Thoracic aorta (tissue), 2 donors: ENCODE results near the gene DNAH10. TPM values are rescaled to one million over a fixed set of nuclear protein-coding genes. Genes with fewer than 3 reads are reported as not detected.

ENCODE experiments used
- ATAC-seq: fragments of 150-250 bp; one replicate; pipeline ENCODE4 v1.8.0; 2017; ENCODE audit warnings: low read depth; ENCODE audit not compliant: insufficient number of reproducible peaks, low FRiP score
- DNase-seq: peaks from one replicate; pipeline ENCODE4 v3.0.0-alpha.2; 2020; ENCODE audit warnings: low spot score
- H3K27ac ChIP-seq, 2 donors: fragments of 200-600 bp; sonication (generic); 1 replicate in 1 of 2; 2 replicates in 1 of 2; pipeline ENCODE4 v1.5.1; 2016; ENCODE audit warnings: mild to moderate bottlenecking in 2 of 2, moderate library complexity in 2 of 2
- H3K27me3 ChIP-seq: fragments of 200-600 bp; sonication (generic); replicated peaks from 2 replicates; pipeline ENCODE4 v1.6.0; 2016; ENCODE audit warnings: mild to moderate bottlenecking; ENCODE audit not compliant: insufficient read depth
- H3K36me3 ChIP-seq: fragments of 200-600 bp; sonication (generic); one replicate; pipeline ENCODE4 v1.5.1; 2016
- H3K4me1 ChIP-seq, 2 donors: fragments of 200-600 bp; sonication (generic); 1 replicate in 1 of 2; 2 replicates in 1 of 2; pipeline versions ENCODE4 v1.5.1 to v1.6.0; 2016; ENCODE audit warnings: low read depth in 2 of 2, mild to moderate bottlenecking in 1 of 2; ENCODE audit not compliant: control insufficient read depth in 1 of 2
- H3K4me3 ChIP-seq: fragments of 200-600 bp; sonication (generic); 2 replicates; pipeline ENCODE4 v1.5.1; 2016; ENCODE audit warnings: mild to moderate bottlenecking
- H3K9me3 ChIP-seq: fragments of 200-600 bp; sonication (generic); 2 replicates; pipeline ENCODE4 v1.5.1; 2016
- total RNA-seq, 2 donors: library from RNA; depleted of rRNA; stranded (reverse); fragments of >200 nt; gene quantifications; one replicate each; pipeline versions ENCODE4 v1.1.0 to v1.2.3, GENCODE V29; 2016
- TF ChIP-seq, protein P1 (sequence below): fragments of 200-600 bp; sonication (generic); IDR thresholded peaks from one replicate; pipeline ENCODE4 v1.5.1; 2019; ENCODE audit warnings: antibody characterized with exemption

Gene DNAH10
- total RNA-seq, 2 donors from 2014 or later: under 0.01 to 0.14 TPM

DNA sequence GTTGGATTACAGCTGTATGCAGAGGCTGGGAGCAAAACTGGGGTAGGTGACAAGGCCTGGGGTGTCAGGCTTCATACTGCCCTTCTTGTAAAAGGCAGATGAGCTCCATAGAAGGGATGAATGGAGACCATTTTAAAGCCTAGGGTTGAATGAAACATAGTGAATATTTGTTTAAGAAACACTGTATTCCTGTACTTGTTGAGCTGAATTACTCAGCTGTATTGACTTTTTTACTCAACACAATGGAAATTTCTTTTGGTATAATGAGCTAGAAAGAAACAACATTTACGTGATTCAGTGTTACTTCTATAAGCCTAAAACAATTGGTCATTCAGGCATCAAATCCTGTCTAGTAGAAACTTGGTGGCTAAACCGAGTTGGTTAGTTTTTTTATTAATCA lies 35.9 kb upstream of the DNAH10 start:
- TF ChIP-seq, protein P1, sequence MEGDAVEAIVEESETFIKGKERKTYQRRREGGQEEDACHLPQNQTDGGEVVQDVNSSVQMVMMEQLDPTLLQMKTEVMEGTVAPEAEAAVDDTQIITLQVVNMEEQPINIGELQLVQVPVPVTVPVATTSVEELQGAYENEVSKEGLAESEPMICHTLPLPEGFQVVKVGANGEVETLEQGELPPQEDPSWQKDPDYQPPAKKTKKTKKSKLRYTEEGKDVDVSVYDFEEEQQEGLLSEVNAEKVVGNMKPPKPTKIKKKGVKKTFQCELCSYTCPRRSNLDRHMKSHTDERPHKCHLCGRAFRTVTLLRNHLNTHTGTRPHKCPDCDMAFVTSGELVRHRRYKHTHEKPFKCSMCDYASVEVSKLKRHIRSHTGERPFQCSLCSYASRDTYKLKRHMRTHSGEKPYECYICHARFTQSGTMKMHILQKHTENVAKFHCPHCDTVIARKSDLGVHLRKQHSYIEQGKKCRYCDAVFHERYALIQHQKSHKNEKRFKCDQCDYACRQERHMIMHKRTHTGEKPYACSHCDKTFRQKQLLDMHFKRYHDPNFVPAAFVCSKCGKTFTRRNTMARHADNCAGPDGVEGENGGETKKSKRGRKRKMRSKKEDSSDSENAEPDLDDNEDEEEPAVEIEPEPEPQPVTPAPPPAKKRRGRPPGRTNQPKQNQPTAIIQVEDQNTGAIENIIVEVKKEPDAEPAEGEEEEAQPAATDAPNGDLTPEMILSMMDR: no peak
- Histone ChIP-seq H3K4me1 (no peaks in the 10 kb centered on the region), H3K36me3 (peaks cover 35% of the 10 kb centered on the region), H3K27me3 (no peaks in the 10 kb centered on the region), H3K27ac (no peak overlapping the region), H3K4me3 (no peak overlapping the region), H3K9me3 (no peaks in the 10 kb centered on the region)
- no peak for ATAC-seq
- DNase-seq: no peak

DNA sequence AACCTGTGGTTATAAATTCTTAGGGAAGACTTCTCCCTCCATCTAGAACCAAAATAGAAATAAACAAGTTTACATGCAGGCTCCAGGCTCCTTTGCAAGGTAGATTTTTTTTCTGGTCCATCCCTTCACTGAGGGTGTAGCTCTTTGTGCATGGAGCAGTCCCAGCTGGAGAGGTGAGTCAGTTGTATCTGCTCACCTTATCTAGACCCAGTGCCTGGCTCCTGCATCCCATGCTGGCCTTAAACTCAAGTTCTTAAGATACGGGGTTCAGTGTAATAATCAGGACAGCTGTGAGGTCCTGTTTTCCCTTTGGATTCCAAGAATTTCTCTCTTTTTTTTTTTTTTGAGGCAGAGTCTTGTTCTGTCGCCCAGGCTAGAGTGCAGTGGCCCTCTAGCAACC lies 35.1 kb upstream of the DNAH10 start:
- ATAC-seq: no peak
- Histone ChIP-seq H3K4me3 (no peak overlapping the region), H3K4me1 (no peaks in the 10 kb centered on the region), H3K36me3 (peaks cover 32% of the 10 kb centered on the region), H3K27ac (no peak overlapping the region), H3K9me3 (no peaks in the 10 kb centered on the region), H3K27me3 (no peaks in the 10 kb centered on the region)
- TF ChIP-seq, protein P1: no peak
- no peak for DNase-seq

DNA sequence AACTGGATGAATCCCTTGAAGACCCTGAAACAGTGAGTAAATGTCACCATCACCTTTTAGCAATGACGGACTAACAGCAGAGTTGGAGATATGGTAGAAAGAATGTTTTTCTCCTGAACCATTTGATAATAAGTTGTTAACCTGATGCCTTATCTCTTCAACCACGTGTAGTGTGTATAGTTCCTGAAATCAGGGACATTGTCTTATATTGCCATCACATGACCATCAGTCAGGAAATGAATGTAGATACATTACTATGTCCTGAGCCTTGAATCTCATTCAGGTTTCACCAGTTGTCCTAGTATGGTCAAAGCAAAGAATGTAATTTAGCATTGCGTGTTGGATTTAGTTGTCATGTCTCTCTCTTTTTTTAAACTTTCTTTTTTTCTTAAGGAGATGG lies 34.2 kb upstream of the DNAH10 start:
- H3K36me3 ChIP-seq: peaks cover 30% of the 10 kb centered on the region

DNA sequence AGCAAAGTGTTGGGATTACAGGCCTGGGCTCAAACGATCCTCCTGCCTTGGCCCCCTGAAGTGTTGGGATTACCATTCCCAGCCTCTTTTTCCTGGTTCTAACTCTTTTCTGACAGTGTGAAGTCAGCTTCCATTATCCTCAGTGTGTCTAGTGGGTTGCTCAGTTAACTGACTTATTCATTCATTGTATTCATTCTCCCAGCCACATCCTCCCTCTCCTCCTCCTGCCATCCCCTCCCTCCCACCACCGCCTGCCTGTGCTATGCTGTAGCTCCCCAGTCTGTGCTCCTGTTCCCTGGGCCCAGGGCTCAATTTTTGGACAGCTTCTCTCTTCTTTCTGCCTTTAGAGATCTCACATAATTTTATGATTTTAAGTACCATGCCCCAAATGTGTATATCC lies 30.5 kb upstream of the DNAH10 start:
- Histone ChIP-seq H3K27me3 (no peaks in the 10 kb centered on the region), H3K9me3 (no peaks in the 10 kb centered on the region), H3K27ac (no peak overlapping the region), H3K4me1 (no peaks in the 10 kb centered on the region), H3K4me3 (no peak overlapping the region), H3K36me3 (peaks cover 52% of the 10 kb centered on the region)
- TF ChIP-seq, protein P1: no peak
- DNase-seq (no peak), ATAC-seq (no peak)

More for the DNA sequence above, 34.2 kb upstream of the DNAH10 start:
- ATAC-seq (no peak), DNase-seq (no peak)
- Histone ChIP-seq H3K4me1 (no peaks in the 10 kb centered on the region), H3K4me3 (no peak overlapping the region), H3K27me3 (no peaks in the 10 kb centered on the region), H3K9me3 (no peaks in the 10 kb centered on the region), H3K27ac (no peak overlapping the region)
- TF ChIP-seq, protein P1: no peak

DNA sequence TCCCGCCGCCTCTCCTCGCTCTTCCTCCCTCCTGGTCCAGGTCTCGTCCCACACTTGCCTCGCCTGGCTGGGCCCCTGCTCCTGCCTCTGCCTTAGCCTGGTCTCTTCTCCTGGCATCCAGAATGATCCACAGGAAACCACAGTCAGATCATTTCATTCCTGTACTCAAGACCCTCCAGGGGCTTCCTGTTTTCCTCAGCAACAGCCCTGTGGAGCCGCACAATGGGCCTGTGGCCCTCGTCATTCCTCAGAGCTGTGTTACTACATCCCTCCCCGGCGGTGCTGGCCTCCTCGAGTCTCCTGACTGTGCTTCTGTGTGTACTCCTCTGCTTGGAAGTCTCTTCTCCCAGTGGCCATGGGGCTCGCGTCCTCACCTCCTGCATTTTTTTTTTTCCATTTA lies 29.9 kb upstream of the DNAH10 start:
- no peaks in the 10 kb centered on the region for H3K4me1 ChIP-seq
- H3K27ac ChIP-seq: no peak overlapping the region
- H3K9me3 ChIP-seq: no peaks in the 10 kb centered on the region
- TF ChIP-seq, protein P1: no peak
- no peak overlapping the region for H3K4me3 ChIP-seq
- no peaks in the 10 kb centered on the region for H3K27me3 ChIP-seq
- no peak for ATAC-seq
- no peak for DNase-seq
- peaks cover 59% of the 10 kb centered on the region for H3K36me3 ChIP-seq
